Stimulated activated CD8-positive, alpha-beta memory T cell treated with anti-CD3 and anti-CD28 coated beads, Interleukin-4, amount 100 ng/mL, for 1 hour (primary cell): Measurements from ENCODE around the gene CACNG5.

Source experiments
- DNase-seq, 2 donors: peaks; one replicate each; pipeline ENCODE4 v3.0.0-alpha.2; 2020; ENCODE audit warnings: low read depth in 2 of 2, low spot score in 1 of 2

CACNG5 gene

DNA sequence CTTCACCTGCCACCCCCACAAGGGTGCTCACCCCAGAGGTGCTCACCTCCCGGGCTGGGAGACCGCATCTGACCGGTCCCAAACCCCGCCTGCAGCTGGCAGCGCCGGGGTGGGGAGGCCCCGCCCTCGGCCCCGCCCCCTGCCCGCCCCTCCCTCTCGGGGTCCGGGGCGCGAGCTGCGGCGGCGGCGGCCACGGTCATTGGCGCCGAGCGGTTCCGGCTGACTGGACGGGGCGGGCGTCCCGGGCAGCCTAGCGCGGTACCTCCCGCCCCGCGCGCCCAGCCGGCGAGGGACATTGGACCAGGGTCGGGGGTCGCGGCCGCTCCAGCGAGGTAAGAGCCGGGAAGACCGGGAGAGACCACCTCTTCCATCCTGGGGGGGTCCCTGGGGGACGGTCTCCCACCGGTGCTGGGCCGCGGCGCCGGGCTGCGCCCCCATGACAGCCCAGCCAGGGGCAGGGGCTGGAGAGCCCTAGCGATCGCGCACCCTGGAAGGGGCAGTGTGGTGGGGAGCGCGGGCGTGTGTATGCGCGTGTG is at the start of gene CACNG5:
CACNG5 (plus strand) TSS at position 199 of the 536 bp plus-strand sequence. CDS start 42,216 bp downstream, outside the sequence.
- DNase-seq, result no peak

DNA sequence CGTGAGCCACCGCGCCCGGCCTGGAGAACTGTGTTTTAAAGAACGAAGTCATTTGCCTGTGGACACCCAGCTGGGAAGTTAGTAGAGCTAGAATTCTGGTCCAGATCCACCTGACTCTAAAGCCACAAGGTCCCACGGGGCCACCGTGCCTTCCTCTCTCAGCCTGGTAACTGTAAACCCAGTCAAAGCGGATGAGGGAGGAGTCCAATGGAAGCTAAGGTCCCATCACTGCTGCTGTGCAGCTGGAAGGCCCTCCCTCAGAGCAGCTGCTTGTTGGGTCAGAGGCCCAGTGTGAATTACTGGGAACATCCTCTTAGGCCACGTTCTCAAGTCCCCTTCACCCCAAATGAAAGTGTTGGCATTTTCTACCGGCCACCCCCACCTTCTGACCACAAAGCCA is 48.8 kb upstream of the CACNG5 start:
- no peak for DNase-seq

- no peak for DNase-seq
Measured at GRCh38 chr17:66787914-66788313, 47.0 kb upstream of the CACNG5 start.

- DNase-seq, result no peak
Measured at GRCh38 chr17:66789093-66789492, 45.8 kb upstream of the CACNG5 start.

- no peak for DNase-seq
Measured at GRCh38 chr17:66789961-66790437, 44.9 kb upstream of the CACNG5 start.

GRCh38 chr17:66790501-66791061 is 44.3 kb upstream of the CACNG5 start:
- DNase-seq, result no peak

DNA sequence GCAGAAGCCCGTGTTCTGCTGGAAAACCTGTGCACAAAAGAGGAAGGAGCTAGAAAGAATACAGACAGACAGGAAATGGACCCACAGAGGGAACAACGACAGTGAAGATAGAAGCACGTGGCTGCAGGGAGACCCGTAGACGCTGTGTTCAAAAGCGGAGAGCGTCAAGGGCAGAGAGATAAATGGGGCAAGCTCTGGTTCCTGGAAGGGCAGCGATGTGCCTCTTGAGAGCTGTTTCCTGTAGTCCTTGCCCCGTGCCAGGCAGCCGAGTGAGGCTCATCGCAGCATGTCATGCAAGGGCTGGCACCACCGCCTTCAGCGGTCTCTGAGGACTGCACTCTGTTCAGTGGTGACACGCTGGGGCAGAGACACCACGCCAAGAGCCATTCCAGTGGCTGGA is 43.6 kb upstream of the CACNG5 start:
- no peak for DNase-seq

DNA sequence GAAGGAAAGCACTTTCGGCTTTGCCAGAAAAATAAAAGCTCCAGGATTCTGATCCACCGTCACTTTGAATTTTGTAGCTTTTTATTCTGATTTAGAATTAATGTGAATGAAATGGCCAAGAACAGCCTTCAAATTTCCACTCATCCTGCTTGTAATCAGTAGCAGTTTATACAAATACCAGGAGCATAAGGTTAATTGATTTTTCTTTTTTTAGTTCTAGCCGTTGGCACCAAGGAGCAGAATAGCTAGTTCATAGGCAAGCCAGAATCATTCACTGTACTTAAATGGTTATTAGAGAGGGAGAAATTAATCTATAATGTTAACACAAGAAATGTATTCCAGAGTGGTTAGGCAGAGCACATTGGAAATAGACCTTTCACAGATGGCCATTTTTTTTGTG is 41.1 kb upstream of the CACNG5 start:
- no peak for DNase-seq

- DNase-seq, result no peak
Measured at GRCh38 chr17:66795486-66795885, 39.4 kb upstream of the CACNG5 start.

DNA sequence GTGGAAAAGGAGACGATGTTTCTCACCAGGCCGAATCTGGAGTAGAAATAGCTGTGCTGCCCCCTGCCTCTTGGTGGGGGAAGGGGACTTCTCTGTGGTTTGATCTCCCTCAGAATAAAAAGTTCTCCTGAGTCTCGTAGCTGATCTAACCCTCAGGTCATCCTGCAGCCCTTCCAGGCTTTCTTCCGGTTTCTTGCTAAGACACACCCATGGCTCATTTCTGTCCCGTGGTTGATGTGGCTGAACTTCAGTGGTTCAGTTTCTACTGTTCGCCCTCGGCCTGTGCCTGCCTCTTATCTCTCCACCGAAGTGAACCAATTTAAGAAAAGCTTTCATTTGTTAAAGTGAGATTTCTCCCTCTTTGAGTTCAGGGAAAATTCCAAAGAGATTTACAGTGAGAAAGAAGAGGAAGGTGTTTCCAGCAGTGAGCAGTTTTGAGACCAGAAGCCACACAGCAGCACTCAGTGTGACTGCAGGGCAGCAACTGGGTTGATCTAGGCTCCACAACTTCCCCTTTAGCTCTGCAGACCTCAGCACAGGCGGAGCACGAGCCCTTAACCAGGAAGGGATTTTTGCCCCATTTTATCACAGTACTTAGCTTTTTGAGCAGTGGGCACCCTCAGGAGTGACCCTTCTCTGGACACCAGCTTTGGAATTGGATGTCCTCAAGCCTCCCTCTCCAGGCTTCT is 34.9 kb upstream of the CACNG5 start:
- DNase-seq, result no peak

DNA sequence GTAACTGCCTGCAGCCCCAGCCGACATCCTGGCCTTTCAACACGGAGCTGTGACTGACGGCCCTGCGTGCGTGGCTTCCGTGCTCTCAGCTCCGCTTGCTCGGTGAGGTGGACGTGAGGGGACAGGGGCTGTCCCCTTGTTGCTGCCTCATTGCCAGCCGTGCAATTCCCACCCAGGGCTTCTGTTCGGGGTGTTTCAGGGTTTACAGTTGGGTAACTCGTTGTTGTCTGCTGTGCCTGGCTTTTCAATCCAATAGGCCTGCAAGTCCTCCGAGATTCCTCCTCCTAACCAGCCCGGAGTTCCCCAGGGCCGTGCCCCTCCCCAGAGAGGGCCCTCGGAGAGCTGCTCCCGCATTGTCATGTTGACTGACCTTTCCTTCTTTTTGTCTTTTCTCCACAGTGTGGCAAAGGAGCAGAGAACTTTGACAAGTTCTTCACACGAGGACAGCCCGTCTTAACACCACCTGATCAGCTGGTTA is 31.4 kb upstream of the CACNG5 start:
- no peak for DNase-seq

DNA sequence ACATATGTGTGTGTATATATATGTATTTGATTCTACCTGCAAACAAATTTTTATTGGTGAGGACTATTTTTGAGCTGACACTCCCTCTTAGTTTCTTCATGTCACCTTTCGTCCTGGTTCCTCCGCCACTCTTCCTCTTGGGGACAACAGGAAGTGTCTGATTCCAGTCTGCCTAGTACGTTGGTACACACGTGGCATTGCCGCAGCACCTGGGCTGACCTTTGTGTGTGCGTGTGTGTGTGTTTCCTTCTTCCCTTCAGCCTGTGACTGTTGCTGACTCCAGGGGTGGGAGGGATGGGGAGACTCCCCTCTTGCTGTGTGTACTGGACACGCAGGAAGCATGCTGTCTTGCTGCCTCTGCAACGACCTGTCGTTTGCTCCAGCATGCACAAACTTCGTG is 29.4 kb upstream of the CACNG5 start:
- no peak for DNase-seq

- no peak for DNase-seq
Measured at GRCh38 chr17:66807182-66807581, 27.7 kb upstream of the CACNG5 start.

GRCh38 chr17:66809408-66809807 is 25.5 kb upstream of the CACNG5 start:
- no peak for DNase-seq

- DNase-seq, result no peak
Measured at GRCh38 chr17:66810951-66811682, 23.8 kb upstream of the CACNG5 start.

DNA sequence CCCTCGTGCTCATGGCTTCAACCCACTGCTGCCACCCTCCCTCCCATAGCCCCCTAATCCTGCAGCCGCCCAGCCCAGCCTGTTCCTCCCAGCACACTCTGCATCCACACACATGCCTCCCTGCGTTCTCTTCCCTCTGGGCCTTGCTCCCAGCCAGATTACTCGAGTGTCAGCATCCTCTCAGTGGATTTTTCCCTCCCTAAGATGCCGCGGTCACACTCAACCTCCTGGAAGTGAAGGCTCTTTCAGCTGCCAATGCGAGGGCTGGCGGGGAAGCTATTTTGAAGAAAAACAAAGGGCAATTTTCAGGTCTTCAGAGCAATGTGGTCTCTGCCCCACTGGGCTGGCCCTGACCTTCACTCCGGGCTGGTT is 23.2 kb upstream of the CACNG5 start:
- no peak for DNase-seq

GRCh38 chr17:66812571-66812970 is 22.3 kb upstream of the CACNG5 start:
- DNase-seq, result no peak

- DNase-seq, result no peak
Measured at GRCh38 chr17:66813296-66813695, 21.6 kb upstream of the CACNG5 start.

GRCh38 chr17:66814026-66814425 is 20.9 kb upstream of the CACNG5 start:
- no peak for DNase-seq

DNA sequence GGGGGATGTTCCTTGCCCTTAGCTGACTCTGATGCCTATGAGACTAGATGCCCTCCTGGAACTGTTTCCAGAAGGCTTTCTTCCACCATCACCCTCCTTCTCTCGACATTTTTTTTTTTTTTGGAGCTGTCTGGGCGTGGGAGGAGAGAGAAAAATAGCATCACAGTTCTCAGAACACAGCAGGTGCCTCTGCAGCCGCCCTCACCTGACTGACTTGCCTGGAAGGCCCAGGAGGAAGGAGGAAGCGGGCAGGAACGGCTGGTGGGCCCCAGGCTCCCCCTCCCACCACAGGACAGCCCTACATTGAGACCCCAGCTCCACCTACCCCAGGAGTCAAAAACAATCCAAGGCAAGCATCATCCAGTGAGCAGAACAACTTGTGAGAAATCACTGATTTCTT is 20.3 kb upstream of the CACNG5 start:
- no peak for DNase-seq

GRCh38 chr17:66817750-66818149 is 17.2 kb upstream of the CACNG5 start:
- no peak for DNase-seq

GRCh38 chr17:66819466-66819865 is 15.5 kb upstream of the CACNG5 start:
- no peak for DNase-seq
